DOHH2 (cell line): ENCODE data around the gene LRRC1.

Experiments used
- H3F3A ChIP-seq: fragments of 200-600 bp; sonication (generic), shearing (Covaris generic); 2 replicates; pipeline ENCODE4 v1.6.0; 2016; ENCODE audit warnings: antibody characterized with exemption, mild to moderate bottlenecking; ENCODE audit not compliant: control insufficient read depth, insufficient read depth
- H3K27ac ChIP-seq: fragments of 200-600 bp; sonication (generic); 2 replicates; pipeline ENCODE4 v1.5.1; 2014; ENCODE audit warnings: low read depth, mild to moderate bottlenecking, low read length, moderate library complexity
- H3K27me3 ChIP-seq: fragments of 200-600 bp; sonication (generic); 2 replicates; pipeline ENCODE4 v1.6.1; 2014; ENCODE audit warnings: mild to moderate bottlenecking, low read length, mixed read lengths; ENCODE audit not compliant: control insufficient read depth
- H3K36me3 ChIP-seq: fragments of 200-600 bp; sonication (generic); 2 replicates; pipeline ENCODE4 v1.6.1; 2014; ENCODE audit warnings: mild to moderate bottlenecking, low read length, moderate library complexity, mixed read lengths; ENCODE audit not compliant: control insufficient read depth
- H3K4me1 ChIP-seq: fragments of 200-600 bp; sonication (generic); 2 replicates; pipeline ENCODE4 v1.6.1; 2014; ENCODE audit warnings: mild to moderate bottlenecking, low read length, mixed read lengths; ENCODE audit not compliant: control insufficient read depth
- H3K4me2 ChIP-seq: fragments of 200-600 bp; sonication (generic); 2 replicates; pipeline ENCODE4 v1.6.0; 2014; ENCODE audit warnings: mild to moderate bottlenecking, low read length, moderate library complexity
- H3K4me3 ChIP-seq: fragments of 200-600 bp; sonication (generic); 2 replicates; pipeline ENCODE4 v1.5.1; 2014; ENCODE audit warnings: mild to moderate bottlenecking, low read length, mixed read lengths
- H3K79me2 ChIP-seq: fragments of 200-600 bp; sonication (generic); 2 replicates; pipeline ENCODE4 v1.6.1; 2014; ENCODE audit warnings: mild to moderate bottlenecking, low read length, mixed read lengths; ENCODE audit not compliant: control insufficient read depth
- H3K9me2 ChIP-seq: fragments of 200-600 bp; sonication (generic); replicated peaks from 2 replicates; pipeline ENCODE4 v1.6.1; 2014; ENCODE audit warnings: mild to moderate bottlenecking, low read length, mixed read lengths; ENCODE audit not compliant: control insufficient read depth
- H3K9me3 ChIP-seq: fragments of 200-600 bp; sonication (generic); 2 replicates; pipeline ENCODE4 v1.6.1; 2014; ENCODE audit warnings: antibody characterized with exemption, low read length, mixed read lengths; ENCODE audit not compliant: control insufficient read depth, insufficient read depth
- H4K20me1 ChIP-seq: fragments of 200-600 bp; sonication (generic); 2 replicates; pipeline ENCODE4 v1.6.0; 2014; ENCODE audit warnings: low read depth, mild to moderate bottlenecking, antibody characterized with exemption, low read length, moderate library complexity; ENCODE audit not compliant: control insufficient read depth, insufficient read depth
- CTCF ChIP-seq: fragments of 200-600 bp; sonication (generic); IDR thresholded peaks from one replicate; pipeline ENCODE4 v1.5.1; 2014; ENCODE audit warnings: antibody characterized with exemption, mild to moderate bottlenecking, low read depth, low read length; ENCODE audit not compliant: poor library complexity, severe bottlenecking
- EZH2phosphoT487 ChIP-seq: fragments of 200-600 bp; sonication (generic); IDR thresholded peaks from 2 replicates; pipeline ENCODE4 v1.6.1; 2017; ENCODE audit warnings: borderline replicate concordance, mild to moderate bottlenecking, antibody characterized with exemption, low read length, moderate library complexity, mixed read lengths

The LRRC1 gene

GRCh38 chr6:53786832-53787231 is 8.0 kb upstream of the LRRC1 start:
- Histone ChIP-seq H4K20me1 (no peaks in the 10 kb centered on the region), H3K36me3 (no peaks in the 10 kb centered on the region), H3K4me3 (no peak overlapping the region), H3K27me3 (no peaks in the 10 kb centered on the region), H3K4me1 (peaks cover 12% of the 10 kb centered on the region), H3K9me2 (no peaks in the 10 kb centered on the region), H3K79me2 (no peaks in the 10 kb centered on the region), H3F3A (no peaks in the 10 kb centered on the region), H3K27ac (no peak overlapping the region), H3K4me2 (no peak overlapping the region), H3K9me3 (peaks cover 5% of the 10 kb centered on the region)
- TF ChIP-seq CTCF (no peak), EZH2phosphoT487 (no peak)

GRCh38 chr6:53790886-53791285 is 3.9 kb upstream of the LRRC1 start:
- Histone ChIP-seq H3K4me2 (no peak overlapping the region), H3K4me1 (peaks cover 15% of the 10 kb centered on the region), H4K20me1 (no peaks in the 10 kb centered on the region), H3F3A (no peaks in the 10 kb centered on the region), H3K4me3 (no peak overlapping the region), H3K9me2 (no peaks in the 10 kb centered on the region), H3K9me3 (peaks cover 5% of the 10 kb centered on the region; the same call in 1 of the 2 replicates), H3K79me2 (peaks cover 7% of the 10 kb centered on the region), H3K27ac (no peak overlapping the region), H3K36me3 (no peaks in the 10 kb centered on the region), H3K27me3 (peaks cover 8% of the 10 kb centered on the region)
- TF ChIP-seq CTCF, result no peak
- no peak for TF ChIP-seq EZH2phosphoT487

- H3K79me2 ChIP-seq, result peaks cover 15% of the 10 kb centered on the region
- H3K4me2 ChIP-seq, result no peak overlapping the region
- peaks cover 5% of the 10 kb centered on the region; the same call in 1 of the 2 replicates for H3K9me3 ChIP-seq
- no peaks in the 10 kb centered on the region for H3F3A ChIP-seq
- no peaks in the 10 kb centered on the region for H3K9me2 ChIP-seq
- H4K20me1 ChIP-seq, result no peaks in the 10 kb centered on the region
- H3K36me3 ChIP-seq, result no peaks in the 10 kb centered on the region
- H3K27ac ChIP-seq, result no peak overlapping the region
- no peak for TF ChIP-seq CTCF
- TF ChIP-seq EZH2phosphoT487, result no peak
- H3K4me3 ChIP-seq, result no peak overlapping the region
- H3K27me3 ChIP-seq, result peaks cover 16% of the 10 kb centered on the region
- peaks cover 21% of the 10 kb centered on the region for H3K4me1 ChIP-seq
Measured at GRCh38 chr6:53792016-53792415, 2.8 kb upstream of the LRRC1 start.
